ENCODE data around the gene EXOC6B. TPM values are rescaled to one million over a fixed set of nuclear protein-coding genes. Genes with fewer than 3 reads are reported as not detected.

The EXOC6B gene
- total RNA-seq, 4 donors from 2014 or later: 14.1 to 107 (median 38.5) TPM

DNA sequence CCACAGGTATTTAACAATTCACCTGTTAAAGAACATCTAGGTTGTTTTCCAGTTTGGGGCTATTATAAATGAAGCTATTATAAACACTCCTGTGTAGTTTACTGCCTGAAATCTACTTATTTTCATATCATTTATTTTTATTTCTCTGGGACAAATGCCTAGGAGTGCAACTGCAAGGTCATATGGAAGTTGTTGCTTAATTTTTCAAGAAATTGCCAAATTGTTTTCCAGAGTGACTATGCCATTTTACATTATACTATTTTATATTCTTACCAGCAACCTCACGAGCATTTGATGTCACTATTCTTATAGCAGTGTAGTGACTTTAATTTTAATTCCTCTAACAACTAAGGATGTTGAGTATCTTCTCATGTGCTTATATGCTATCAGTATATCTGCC is 298.4 kb downstream of the EXOC6B start:
- Histone ChIP-seq H3K27ac (no peak overlapping the region), H3K36me3 (no peaks in the 10 kb centered on the region), H3K4me3 (no peak overlapping the region), H3K27me3 (no peaks in the 10 kb centered on the region), H3K9me3 (no peaks in the 10 kb centered on the region), H3K4me1 (no peaks in the 10 kb centered on the region)
- no peak for DNase-seq
- TF ChIP-seq, protein P1, sequence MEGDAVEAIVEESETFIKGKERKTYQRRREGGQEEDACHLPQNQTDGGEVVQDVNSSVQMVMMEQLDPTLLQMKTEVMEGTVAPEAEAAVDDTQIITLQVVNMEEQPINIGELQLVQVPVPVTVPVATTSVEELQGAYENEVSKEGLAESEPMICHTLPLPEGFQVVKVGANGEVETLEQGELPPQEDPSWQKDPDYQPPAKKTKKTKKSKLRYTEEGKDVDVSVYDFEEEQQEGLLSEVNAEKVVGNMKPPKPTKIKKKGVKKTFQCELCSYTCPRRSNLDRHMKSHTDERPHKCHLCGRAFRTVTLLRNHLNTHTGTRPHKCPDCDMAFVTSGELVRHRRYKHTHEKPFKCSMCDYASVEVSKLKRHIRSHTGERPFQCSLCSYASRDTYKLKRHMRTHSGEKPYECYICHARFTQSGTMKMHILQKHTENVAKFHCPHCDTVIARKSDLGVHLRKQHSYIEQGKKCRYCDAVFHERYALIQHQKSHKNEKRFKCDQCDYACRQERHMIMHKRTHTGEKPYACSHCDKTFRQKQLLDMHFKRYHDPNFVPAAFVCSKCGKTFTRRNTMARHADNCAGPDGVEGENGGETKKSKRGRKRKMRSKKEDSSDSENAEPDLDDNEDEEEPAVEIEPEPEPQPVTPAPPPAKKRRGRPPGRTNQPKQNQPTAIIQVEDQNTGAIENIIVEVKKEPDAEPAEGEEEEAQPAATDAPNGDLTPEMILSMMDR (IDR thresholded peaks at IDR 0.05): no peak
- no peak for TF ChIP-seq POLR2A (IDR thresholded peaks at IDR 0.05)
- intact Hi-C loops (cut with DNase I; ENCODE audit: low total_unique reads): no loop called here

DNA sequence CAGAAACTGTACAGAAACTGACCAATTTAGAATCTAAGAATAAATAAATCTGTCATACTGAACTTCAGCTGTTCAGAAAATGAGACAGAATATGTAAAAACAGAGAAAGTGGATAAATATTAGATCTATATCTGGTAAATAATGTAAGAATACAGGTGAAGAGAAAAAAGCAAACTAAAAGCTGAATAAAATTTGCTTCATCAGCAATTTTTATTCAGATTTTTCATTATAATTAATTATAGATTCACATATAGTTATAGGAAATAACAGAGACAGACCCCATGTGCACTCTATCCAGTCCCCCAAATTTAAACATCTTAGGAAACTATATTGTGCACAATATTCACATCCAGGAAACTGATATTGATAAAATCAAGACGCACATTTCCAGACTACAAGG is 299.2 kb downstream of the EXOC6B start:
- Histone ChIP-seq H3K9me3 (no peaks in the 10 kb centered on the region), H3K4me1 (no peaks in the 10 kb centered on the region), H3K36me3 (no peaks in the 10 kb centered on the region), H3K27ac (no peak overlapping the region), H3K27me3 (no peaks in the 10 kb centered on the region), H3K4me3 (no peak overlapping the region)
- no peak for TF ChIP-seq POLR2A (IDR thresholded peaks at IDR 0.05)
- TF ChIP-seq, protein P1 (IDR thresholded peaks at IDR 0.05): no peak
- intact Hi-C loops (cut with DNase I; ENCODE audit: low total_unique reads): no loop called here
- no peak for DNase-seq

DNA sequence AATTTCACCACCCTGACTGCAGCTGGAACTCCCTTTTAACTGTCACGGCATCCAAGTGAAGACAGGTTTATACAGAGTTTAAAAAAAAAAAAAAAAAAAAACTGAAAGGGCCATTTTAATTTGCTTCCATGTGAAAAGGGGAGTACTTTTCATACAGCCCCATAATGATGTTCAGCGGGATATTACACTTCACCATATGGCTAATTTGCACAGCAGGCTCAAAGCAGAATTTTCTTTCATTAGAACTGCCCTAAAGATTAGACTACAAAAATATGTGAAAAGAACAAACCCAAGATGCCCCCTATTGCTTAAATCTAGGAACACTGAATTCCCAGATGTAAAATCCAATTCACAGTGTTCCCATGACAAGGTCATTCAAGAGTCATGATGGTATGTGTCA is 301.8 kb downstream of the EXOC6B start:
- Histone ChIP-seq H3K9me3 (no peaks in the 10 kb centered on the region), H3K4me3 (no peak overlapping the region), H3K27me3 (no peaks in the 10 kb centered on the region), H3K36me3 (no peaks in the 10 kb centered on the region), H3K4me1 (no peaks in the 10 kb centered on the region), H3K27ac (no peak overlapping the region)
- TF ChIP-seq, protein P1 (IDR thresholded peaks at IDR 0.05): no peak
- no peak for TF ChIP-seq POLR2A (IDR thresholded peaks at IDR 0.05)
- no peak for DNase-seq
- intact Hi-C loops (cut with DNase I; ENCODE audit: low total_unique reads): no loop called here

GRCh38 chr2:72515696-72516095 is 310.1 kb downstream of the EXOC6B start:
- TF ChIP-seq POLR2A (IDR thresholded peaks at IDR 0.05): no peak
- TF ChIP-seq, protein P1 (IDR thresholded peaks at IDR 0.05): no peak
- DNase-seq: no peak
- Histone ChIP-seq H3K27me3 (no peaks in the 10 kb centered on the region), H3K36me3 (no peaks in the 10 kb centered on the region), H3K27ac (no peak overlapping the region), H3K9me3 (no peaks in the 10 kb centered on the region), H3K4me3 (no peak overlapping the region), H3K4me1 (no peaks in the 10 kb centered on the region)
- intact Hi-C loops (cut with DNase I; ENCODE audit: low total_unique reads): no loop called here

- intact Hi-C loops (cut with DNase I; ENCODE audit: low total_unique reads): no loop called here
Observed at GRCh38 chr2:72513011-72513410, 312.8 kb downstream of the EXOC6B start.

More at GRCh38 chr2:72513011-72513410, 312.8 kb downstream of the EXOC6B start:
- Histone ChIP-seq H3K9me3 (no peaks in the 10 kb centered on the region), H3K4me3 (no peak overlapping the region), H3K4me1 (no peaks in the 10 kb centered on the region), H3K36me3 (no peaks in the 10 kb centered on the region), H3K27me3 (no peaks in the 10 kb centered on the region), H3K27ac (no peak overlapping the region)
- TF ChIP-seq, protein P1 (IDR thresholded peaks at IDR 0.05): no peak
- no peak for TF ChIP-seq POLR2A (IDR thresholded peaks at IDR 0.05)
- no peak for DNase-seq
